ENCODE data around the gene CDT1.

DNA sequence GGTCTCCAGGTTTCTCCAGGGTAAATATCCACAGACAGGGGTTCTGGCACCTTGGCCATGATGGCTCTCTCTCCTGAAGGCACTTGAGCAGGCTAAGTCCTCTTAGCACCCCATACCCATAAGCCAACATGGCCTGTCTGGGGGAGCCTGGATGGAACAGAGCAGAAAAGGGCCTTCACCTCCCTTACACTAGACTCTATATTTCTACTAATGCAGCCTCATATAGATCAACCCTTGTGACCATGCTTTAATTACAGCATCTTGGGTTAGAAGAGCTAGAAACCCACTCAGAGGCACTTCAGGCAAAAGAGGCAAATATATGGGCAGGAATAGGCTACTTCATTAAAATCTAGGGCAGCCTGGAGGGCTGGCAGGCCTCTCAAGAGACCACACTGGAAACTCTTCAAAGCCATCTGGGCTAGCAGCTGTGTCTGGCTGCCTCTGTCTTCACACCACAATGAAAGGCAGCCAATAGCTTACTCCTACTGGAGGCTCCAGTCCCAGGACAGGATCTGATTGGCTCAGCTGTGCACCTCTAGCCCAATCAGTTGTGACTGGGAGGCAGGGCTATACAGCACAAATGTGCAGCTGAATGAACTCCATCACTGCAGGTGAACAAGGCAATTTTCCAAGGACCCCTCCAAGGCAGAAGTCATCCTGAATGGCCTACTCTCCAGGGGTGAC, 4.7 kb upstream of the CDT1 start:
- TF ChIP-seq GABPA (IDR thresholded peaks at IDR 0.05; ENCODE audit: low read depth), result no peak
- TF ChIP-seq JUND (IDR thresholded peaks at IDR 0.05), result no peak
- TF ChIP-seq EZH2phosphoT487 (IDR thresholded peaks at IDR 0.05; ENCODE audit: borderline replicate concordance, low read depth), result no peak
- TF ChIP-seq, protein P1, sequence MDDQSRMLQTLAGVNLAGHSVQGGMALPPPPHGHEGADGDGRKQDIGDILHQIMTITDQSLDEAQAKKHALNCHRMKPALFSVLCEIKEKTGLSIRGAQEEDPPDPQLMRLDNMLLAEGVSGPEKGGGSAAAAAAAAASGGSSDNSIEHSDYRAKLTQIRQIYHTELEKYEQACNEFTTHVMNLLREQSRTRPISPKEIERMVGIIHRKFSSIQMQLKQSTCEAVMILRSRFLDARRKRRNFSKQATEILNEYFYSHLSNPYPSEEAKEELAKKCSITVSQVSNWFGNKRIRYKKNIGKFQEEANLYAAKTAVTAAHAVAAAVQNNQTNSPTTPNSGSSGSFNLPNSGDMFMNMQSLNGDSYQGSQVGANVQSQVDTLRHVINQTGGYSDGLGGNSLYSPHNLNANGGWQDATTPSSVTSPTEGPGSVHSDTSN (IDR thresholded peaks at IDR 0.05), result no peak
- TF ChIP-seq, protein P2, sequence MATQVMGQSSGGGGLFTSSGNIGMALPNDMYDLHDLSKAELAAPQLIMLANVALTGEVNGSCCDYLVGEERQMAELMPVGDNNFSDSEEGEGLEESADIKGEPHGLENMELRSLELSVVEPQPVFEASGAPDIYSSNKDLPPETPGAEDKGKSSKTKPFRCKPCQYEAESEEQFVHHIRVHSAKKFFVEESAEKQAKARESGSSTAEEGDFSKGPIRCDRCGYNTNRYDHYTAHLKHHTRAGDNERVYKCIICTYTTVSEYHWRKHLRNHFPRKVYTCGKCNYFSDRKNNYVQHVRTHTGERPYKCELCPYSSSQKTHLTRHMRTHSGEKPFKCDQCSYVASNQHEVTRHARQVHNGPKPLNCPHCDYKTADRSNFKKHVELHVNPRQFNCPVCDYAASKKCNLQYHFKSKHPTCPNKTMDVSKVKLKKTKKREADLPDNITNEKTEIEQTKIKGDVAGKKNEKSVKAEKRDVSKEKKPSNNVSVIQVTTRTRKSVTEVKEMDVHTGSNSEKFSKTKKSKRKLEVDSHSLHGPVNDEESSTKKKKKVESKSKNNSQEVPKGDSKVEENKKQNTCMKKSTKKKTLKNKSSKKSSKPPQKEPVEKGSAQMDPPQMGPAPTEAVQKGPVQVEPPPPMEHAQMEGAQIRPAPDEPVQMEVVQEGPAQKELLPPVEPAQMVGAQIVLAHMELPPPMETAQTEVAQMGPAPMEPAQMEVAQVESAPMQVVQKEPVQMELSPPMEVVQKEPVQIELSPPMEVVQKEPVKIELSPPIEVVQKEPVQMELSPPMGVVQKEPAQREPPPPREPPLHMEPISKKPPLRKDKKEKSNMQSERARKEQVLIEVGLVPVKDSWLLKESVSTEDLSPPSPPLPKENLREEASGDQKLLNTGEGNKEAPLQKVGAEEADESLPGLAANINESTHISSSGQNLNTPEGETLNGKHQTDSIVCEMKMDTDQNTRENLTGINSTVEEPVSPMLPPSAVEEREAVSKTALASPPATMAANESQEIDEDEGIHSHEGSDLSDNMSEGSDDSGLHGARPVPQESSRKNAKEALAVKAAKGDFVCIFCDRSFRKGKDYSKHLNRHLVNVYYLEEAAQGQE (IDR thresholded peaks at IDR 0.05; ENCODE audit: low read depth, low read length), result no peak
- TF ChIP-seq CTCF (IDR thresholded peaks at IDR 0.05), result no peak
- no peak for TF ChIP-seq MAX (IDR thresholded peaks at IDR 0.05; ENCODE audit: low read depth)

Data from SK-N-SH (cell line).